B cell (primary cell): ENCODE results near the gene UBAP1L.
A peak's percentile ranks its signal among the peaks of the same experiment; 100 is the strongest.

Experiments
- CTCF ChIP-seq: fragments of 200-600 bp; IDR thresholded peaks from one replicate; pipeline ENCODE4 v1.8.0; 2022; ENCODE audit warnings: antibody characterized with exemption, mild to moderate bottlenecking
- EZH2 ChIP-seq: IDR thresholded peaks from 2 replicates; pipeline ENCODE4 v1.6.1; 2012; ENCODE audit warnings: borderline replicate concordance, low read depth, mild to moderate bottlenecking, moderate library complexity, low read length; ENCODE audit not compliant: insufficient read depth, poor library complexity, severe bottlenecking

- TF ChIP-seq CTCF: peak; percentile 29
- TF ChIP-seq EZH2: no peak
Observed at GRCh38 chr15:65066001-65066634, 48.9 kb downstream of the UBAP1L start.
